ENCODE measurements around the gene TCP11L1.

- TF ChIP-seq, protein P1, sequence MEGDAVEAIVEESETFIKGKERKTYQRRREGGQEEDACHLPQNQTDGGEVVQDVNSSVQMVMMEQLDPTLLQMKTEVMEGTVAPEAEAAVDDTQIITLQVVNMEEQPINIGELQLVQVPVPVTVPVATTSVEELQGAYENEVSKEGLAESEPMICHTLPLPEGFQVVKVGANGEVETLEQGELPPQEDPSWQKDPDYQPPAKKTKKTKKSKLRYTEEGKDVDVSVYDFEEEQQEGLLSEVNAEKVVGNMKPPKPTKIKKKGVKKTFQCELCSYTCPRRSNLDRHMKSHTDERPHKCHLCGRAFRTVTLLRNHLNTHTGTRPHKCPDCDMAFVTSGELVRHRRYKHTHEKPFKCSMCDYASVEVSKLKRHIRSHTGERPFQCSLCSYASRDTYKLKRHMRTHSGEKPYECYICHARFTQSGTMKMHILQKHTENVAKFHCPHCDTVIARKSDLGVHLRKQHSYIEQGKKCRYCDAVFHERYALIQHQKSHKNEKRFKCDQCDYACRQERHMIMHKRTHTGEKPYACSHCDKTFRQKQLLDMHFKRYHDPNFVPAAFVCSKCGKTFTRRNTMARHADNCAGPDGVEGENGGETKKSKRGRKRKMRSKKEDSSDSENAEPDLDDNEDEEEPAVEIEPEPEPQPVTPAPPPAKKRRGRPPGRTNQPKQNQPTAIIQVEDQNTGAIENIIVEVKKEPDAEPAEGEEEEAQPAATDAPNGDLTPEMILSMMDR (conservative IDR thresholded peaks at IDR 0.05; ENCODE audit: low read depth, low read length) = no peak
- TF ChIP-seq EZH2 (IDR thresholded peaks at IDR 0.05; ENCODE audit: borderline replicate concordance, low read depth, low read length, poor library complexity, severe bottlenecking) = no peak
These were observed 12.9 kb downstream of the TCP11L1 start for GRCh38 chr11:33052231-33052630.
